Glomerular visceral epithelial cell (primary cell): ENCODE data around the gene CACNG5.

Source experiments
- DNase-seq: peaks from one replicate; pipeline ENCODE4 v3.0.0-alpha.2; 2016; ENCODE audit errors: extremely low spot score

Gene CACNG5

GRCh38 chr17:66904760-66905624 lies 70.1 kb downstream of the CACNG5 start:
- peak; percentile 56 for DNase-seq

- peak; percentile 75 for DNase-seq
Measured at GRCh38 chr17:66906321-66907278, 71.7 kb downstream of the CACNG5 start.

GRCh38 chr17:66909804-66910373 lies 75.0 kb downstream of the CACNG5 start:
- no peak for DNase-seq

GRCh38 chr17:66910651-66911285 lies 75.9 kb downstream of the CACNG5 start:
- DNase-seq: no peak

GRCh38 chr17:66915204-66915611 lies 80.3 kb downstream of the CACNG5 start:
- DNase-seq: peak; percentile 63

GRCh38 chr17:66915792-66916191 lies 80.9 kb downstream of the CACNG5 start:
- DNase-seq: no peak

- no peak for DNase-seq
Measured at GRCh38 chr17:66916946-66917345, 82.0 kb downstream of the CACNG5 start.

- no peak for DNase-seq
Measured at GRCh38 chr17:66918896-66919295, 84.0 kb downstream of the CACNG5 start.

- no peak for DNase-seq
Measured at GRCh38 chr17:66920435-66920834, 85.5 kb downstream of the CACNG5 start.

- no peak for DNase-seq
Measured at GRCh38 chr17:66920950-66921349, 86.0 kb downstream of the CACNG5 start.

- DNase-seq: no peak
Measured at GRCh38 chr17:66923886-66924285, 89.0 kb downstream of the CACNG5 start.

- DNase-seq: no peak
Measured at GRCh38 chr17:66925811-66926500, 91.0 kb downstream of the CACNG5 start.

GRCh38 chr17:66928949-66929348 lies 94.0 kb downstream of the CACNG5 start:
- DNase-seq: no peak

- DNase-seq: no peak
Measured at GRCh38 chr17:66929591-66929990, 94.7 kb downstream of the CACNG5 start.

- no peak for DNase-seq
Measured at GRCh38 chr17:66930933-66931332, 96.0 kb downstream of the CACNG5 start.

- no peak for DNase-seq
Measured at GRCh38 chr17:66932311-66932710, 97.4 kb downstream of the CACNG5 start.

GRCh38 chr17:66934040-66934439 lies 99.1 kb downstream of the CACNG5 start:
- no peak for DNase-seq
